Naive thymus-derived CD4-positive, alpha-beta T cell (primary cell): ENCODE results near the gene SYDE2. TPM values are rescaled to one million over a fixed set of nuclear protein-coding genes. Genes with fewer than 3 reads are reported as not detected.
A peak's percentile ranks its signal among the peaks of the same experiment; 100 is the strongest.
"Not testable (repeated sequence)": the region's sequence is repeated elsewhere in the genome, so short reads cannot be mapped to it uniquely, and the experiment has no call there.

Source experiments
- ATAC-seq: fragments of 150-1000 bp; cut with Tn5 transposase; 2 replicates; pipeline ENCODE4 v1.10.0; 2021; ENCODE audit warnings: mild to moderate bottlenecking, moderate library complexity
- CTCF ChIA-PET: fragments of 350-600 bp; sonication (Branson Sonifier 250); formaldehyde crosslinking; loops from one replicate; lab custom pipeline; 2021; ENCODE audit warnings: antibody characterized with exemption; lab: Charles Lee
- POLR2A ChIA-PET: fragments of 350-600 bp; sonication (Branson Sonifier 250); formaldehyde crosslinking; loops from one replicate; lab custom pipeline; 2021; ENCODE audit warnings: antibody characterized with exemption, inconsistent platforms; lab: Charles Lee
- DNase-seq, 9 donors: peaks; one replicate each; pipeline versions ENCODE4 v3.0.0 to v3.0.0-alpha.2; 2020 to 2022; ENCODE audit warnings: mixed read lengths in 1 of 9
- H3K27ac ChIP-seq: one replicate; pipeline ENCODE4 v1.7.0; 2013; ENCODE audit warnings: mild to moderate bottlenecking, low read depth, low read length, moderate library complexity
- H3K27me3 ChIP-seq, 2 donors: one replicate each; pipeline ENCODE4 v1.7.0; 2013; ENCODE audit warnings: low read length in 2 of 2, mild to moderate bottlenecking in 2 of 2, moderate library complexity in 2 of 2; ENCODE audit not compliant: control insufficient read depth in 2 of 2, insufficient read depth in 2 of 2
- H3K36me3 ChIP-seq, 3 experiments: 1 replicate in 2 of 3; 2 replicates in 1 of 3; pipeline ENCODE4 v1.7.0; 2013; ENCODE audit warnings: low read length in 3 of 3, mild to moderate bottlenecking in 3 of 3, moderate library complexity in 1 of 3; ENCODE audit not compliant: insufficient read depth in 3 of 3, control insufficient read depth in 2 of 3
- H3K4me1 ChIP-seq, 2 donors: one replicate each; pipeline ENCODE4 v1.7.0; 2013; ENCODE audit warnings: low read length in 2 of 2, mild to moderate bottlenecking in 2 of 2, moderate library complexity in 1 of 2; ENCODE audit not compliant: control insufficient read depth in 2 of 2, insufficient read depth in 2 of 2
- H3K4me3 ChIP-seq: 2 replicates; pipeline ENCODE4 v1.7.0; 2013; ENCODE audit warnings: mild to moderate bottlenecking, low read length
- H3K9me3 ChIP-seq, 3 experiments: 1 replicate in 2 of 3; 2 replicates in 1 of 3; pipeline ENCODE4 v1.7.0; 2013; ENCODE audit warnings: low read length in 3 of 3; ENCODE audit not compliant: control insufficient read depth in 2 of 3
- H3K27ac Mint-ChIP-seq, 9 donors: one replicate each; pipeline ENCODE4 v1.8.0; 2020 to 2022; ENCODE audit warnings: mixed read lengths in 9 of 9, mild to moderate bottlenecking in 8 of 9, moderate library complexity in 5 of 9, inconsistent platforms in 2 of 9
- H3K27me3 Mint-ChIP-seq, 5 donors: one replicate each; pipeline ENCODE4 v1.8.0; 2021 to 2022; ENCODE audit warnings: mixed read lengths in 5 of 5, mild to moderate bottlenecking in 1 of 5
- H3K36me3 Mint-ChIP-seq, 5 donors: one replicate each; pipeline ENCODE4 v1.8.0; 2020 to 2022; ENCODE audit warnings: mixed read lengths in 5 of 5, mild to moderate bottlenecking in 3 of 5, inconsistent platforms in 1 of 5
- H3K4me1 Mint-ChIP-seq, 7 donors: one replicate each; pipeline ENCODE4 v1.8.0; 2020 to 2022; ENCODE audit warnings: mixed read lengths in 7 of 7, mild to moderate bottlenecking in 3 of 7, inconsistent platforms in 1 of 7
- H3K4me3 Mint-ChIP-seq, 10 donors: one replicate each; pipeline ENCODE4 v1.8.0; 2020 to 2022; ENCODE audit warnings: mild to moderate bottlenecking in 10 of 10, mixed read lengths in 10 of 10, moderate library complexity in 6 of 10, inconsistent platforms in 2 of 10
- H3K9me3 Mint-ChIP-seq, 11 donors: one replicate each; pipeline ENCODE4 v1.8.0; 2020 to 2022; ENCODE audit warnings: mixed read lengths in 11 of 11, mild to moderate bottlenecking in 4 of 11, inconsistent platforms in 1 of 11, moderate library complexity in 1 of 11
- intact Hi-C, 2 donors: fragments of 100-400 bp; cut with micrococcal nuclease; formaldehyde crosslinking; loops; one replicate each; pipeline ENCODE4 v1.15.1; 2023
- polyA plus RNA-seq, 2 donors: library from polyadenylated mRNA; unstranded; fragments of 300-500 nt; fragmentation: Illumina TruSeq; gene quantifications; one replicate each; pipeline ENCODE4 v1.2.3, GENCODE V29; 2021
- total RNA-seq, 6 experiments: library from RNA in 5 of 6; stranded (reverse) in 5 of 6; gene quantifications; 1 replicate in 5 of 6; 2 replicates in 1 of 6; pipeline ENCODE4 v1.2.3 and lab custom pipeline; 2021 to 2026

Gene SYDE2
- total and polyA plus RNA-seq, 7 experiments from 2014 or later: 1.2 to 9.1 (median 5.7) TPM

- Histone ChIP-seq H3K27me3 (no peaks in the 10 kb centered on the region), H3K4me1 (no peaks in the 10 kb centered on the region), H3K27ac (no peak overlapping the region), H3K4me3 (no peak overlapping the region), H3K9me3 (no peaks in the 10 kb centered on the region), H3K36me3 (no peaks in the 10 kb centered on the region)
- H3K27ac Mint-ChIP-seq: no peak overlapping the region
- no peak for ATAC-seq
- intact Hi-C loops: loop anchor here in 1 of 2 donors (5.0 kb wide), 1 partner anchor 51 kb away; the partner anchor contains the start of gene SYDE2
- CTCF ChIA-PET: no interaction called here
- H3K9me3 Mint-ChIP-seq: peaks cover 0 to 2% (median 0%) of the 10 kb centered on the region in 11 donors
- H3K27me3 Mint-ChIP-seq: no peaks in the 10 kb centered on the region
- H3K4me3 Mint-ChIP-seq: no peak overlapping the region
- peaks cover 0 to 36% (median 0%) of the 10 kb centered on the region in 7 donors for H3K4me1 Mint-ChIP-seq
- H3K36me3 Mint-ChIP-seq: peaks cover 0 to 3% (median 0%) of the 10 kb centered on the region in 5 donors
- POLR2A ChIA-PET: no interaction called here
- DNase-seq: no peak
Observed at GRCh38 chr1:85151446-85151845, 49.4 kb downstream of the SYDE2 start.

GRCh38 chr1:85149805-85150204 is 51.0 kb downstream of the SYDE2 start:
- Histone ChIP-seq H3K4me1 (no peaks in the 10 kb centered on the region), H3K4me3 (no peak overlapping the region), H3K9me3 (no peaks in the 10 kb centered on the region), H3K27me3 (no peaks in the 10 kb centered on the region), H3K36me3 (no peaks in the 10 kb centered on the region), H3K27ac (no peak overlapping the region)
- Mint-ChIP-seq H3K36me3 (peaks cover 0 to 2% (median 0%) of the 10 kb centered on the region in 5 donors), H3K4me1 (peaks cover 0 to 36% (median 0%) of the 10 kb centered on the region in 7 donors), H3K4me3 (no peak overlapping the region), H3K9me3 (peaks cover 0 to 2% (median 0%) of the 10 kb centered on the region in 11 donors), H3K27ac (no peak overlapping the region), H3K27me3 (peaks cover 0 to 2% (median 0%) of the 10 kb centered on the region in 5 donors)
- no peak for DNase-seq
- intact Hi-C loops: loop anchor here in 1 of 2 donors (2.0 to 5.0 kb wide), 2 partner anchors 52 to 59 kb away; partner anchors contain the start of gene SYDE2
- ChIA-PET POLR2A (no interaction called here), CTCF (no interaction called here)
- ATAC-seq: no peak

DNA sequence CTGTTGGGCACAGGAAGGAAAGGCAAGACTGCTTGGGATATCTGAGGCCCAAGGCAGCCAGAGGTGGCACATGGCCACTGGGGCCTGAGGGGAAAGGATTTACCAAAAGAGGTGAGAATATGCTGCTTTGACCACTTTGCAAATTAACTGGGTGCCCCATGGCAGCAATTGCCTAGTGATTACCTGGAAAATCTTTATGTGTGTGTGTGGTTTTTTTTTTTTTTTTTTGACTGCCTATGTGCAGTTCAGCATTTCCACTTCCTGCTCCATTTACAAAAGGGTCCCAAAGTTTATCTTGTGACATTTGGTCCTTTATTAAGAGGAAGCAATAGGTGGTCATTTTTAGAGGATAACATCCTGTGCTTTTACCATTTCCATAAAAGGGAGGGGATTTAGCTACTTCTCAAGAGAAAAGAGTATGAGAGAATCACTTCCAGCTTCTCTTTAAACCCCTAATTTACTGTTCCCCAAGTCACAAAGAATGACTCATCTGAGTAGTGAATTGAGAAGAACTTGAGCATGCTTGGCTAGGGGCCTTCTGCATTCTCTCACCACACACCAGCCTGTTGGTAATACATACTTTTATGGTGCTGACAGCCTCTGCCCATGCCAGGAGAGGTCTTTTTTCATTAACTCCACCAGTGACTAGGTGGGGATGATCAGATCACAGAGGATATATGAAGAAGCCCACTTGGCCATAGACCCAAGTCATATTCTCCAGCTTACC is 52.1 kb downstream of the SYDE2 start:
- Mint-ChIP-seq H3K4me3 (peak overlapping the region in 1 of 10 donors; percentile 27), H3K4me1 (peaks cover 0 to 34% (median 0%) of the 10 kb centered on the region in 7 donors), H3K27me3 (peaks cover 0 to 2% (median 0%) of the 10 kb centered on the region in 5 donors), H3K36me3 (peaks cover 0 to 2% (median 0%) of the 10 kb centered on the region in 5 donors), H3K27ac (peak overlapping the region in 1 of 9 donors; percentile 47), H3K9me3 (peaks cover 0 to 2% (median 0%) of the 10 kb centered on the region in 11 donors)
- no peaks in the 10 kb centered on the region for H3K4me1 ChIP-seq
- ATAC-seq (no peak), DNase-seq (no peak)
- H3K4me3 ChIP-seq: no peak overlapping the region
- intact Hi-C loops: loop anchor here in 1 of 2 donors (1.0 to 2.0 kb wide), 2 partner anchors 31 to 58 kb away; no protein-coding TSS in a partner anchor
- H3K27me3 ChIP-seq: no peaks in the 10 kb centered on the region
- ChIA-PET POLR2A (no interaction called here), CTCF (no interaction called here)
- H3K27ac ChIP-seq: no peak overlapping the region
- H3K36me3 ChIP-seq: no peaks in the 10 kb centered on the region
- no peaks in the 10 kb centered on the region for H3K9me3 ChIP-seq

- ChIA-PET POLR2A (no interaction called here), CTCF (no interaction called here)
- no peaks in the 10 kb centered on the region for H3K27me3 ChIP-seq
- no peak overlapping the region for H3K27ac ChIP-seq
- intact Hi-C loops: no loop called here
- H3K36me3 ChIP-seq: no peaks in the 10 kb centered on the region
- peaks cover 0 to 2% (median 0%) of the 10 kb centered on the region in 11 donors for H3K9me3 Mint-ChIP-seq
- peaks cover 0 to 2% (median 0%) of the 10 kb centered on the region in 5 donors for H3K36me3 Mint-ChIP-seq
- H3K4me3 Mint-ChIP-seq: no peak overlapping the region
- no peaks in the 10 kb centered on the region for H3K4me1 ChIP-seq
- ATAC-seq (no peak), DNase-seq (no peak)
- H3K4me1 Mint-ChIP-seq: peaks cover 0 to 27% (median 0%) of the 10 kb centered on the region in 7 donors
- no peak overlapping the region for H3K27ac Mint-ChIP-seq
- H3K27me3 Mint-ChIP-seq: peaks cover 0 to 2% (median 0%) of the 10 kb centered on the region in 5 donors
- H3K9me3 ChIP-seq: no peaks in the 10 kb centered on the region
- H3K4me3 ChIP-seq: no peak overlapping the region
Observed at GRCh38 chr1:85146972-85147359, 53.9 kb downstream of the SYDE2 start.

- CTCF ChIA-PET, H3K9me3 Mint-ChIP-seq, H3K4me3 ChIP-seq, POLR2A ChIA-PET, H3K36me3 ChIP-seq, H3K27me3 ChIP-seq, H3K9me3 ChIP-seq, H3K4me1 ChIP-seq, H3K27me3 Mint-ChIP-seq, DNase-seq, H3K4me3 Mint-ChIP-seq, ATAC-seq, H3K36me3 Mint-ChIP-seq, H3K27ac ChIP-seq, intact Hi-C loops, H3K27ac Mint-ChIP-seq: not testable (repeated sequence)
- H3K4me1 Mint-ChIP-seq: peaks cover 0 to 27% (median 0%) of the 10 kb centered on the region in 7 donors
Observed at GRCh38 chr1:85146298-85146971, 54.4 kb downstream of the SYDE2 start.

DNA sequence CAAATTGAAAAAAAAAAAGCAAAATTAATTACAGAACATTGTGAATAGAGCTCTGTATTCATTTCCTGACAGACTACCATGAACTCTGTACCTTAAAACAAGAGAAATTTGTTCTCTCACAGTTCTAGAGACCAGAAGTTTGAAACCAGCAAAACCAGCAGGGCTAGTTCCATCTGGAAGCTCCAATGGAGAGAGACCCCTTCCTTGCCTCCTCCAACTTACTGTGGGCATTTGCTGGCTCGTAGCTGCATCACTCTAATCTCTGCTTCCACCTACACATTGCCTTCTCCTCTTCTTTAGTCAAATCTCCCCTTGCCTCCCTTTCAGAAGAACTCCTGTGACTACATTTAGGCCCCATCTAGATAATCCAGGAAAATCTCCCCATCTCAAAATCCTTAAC is 56.5 kb downstream of the SYDE2 start:
- peaks cover 0 to 2% (median 0%) of the 10 kb centered on the region in 11 donors for H3K9me3 Mint-ChIP-seq
- peaks cover 0 to 22% (median 0%) of the 10 kb centered on the region in 7 donors for H3K4me1 Mint-ChIP-seq
- H3K4me1 ChIP-seq: no peaks in the 10 kb centered on the region
- CTCF ChIA-PET: no interaction called here
- POLR2A ChIA-PET: no interaction called here
- no peaks in the 10 kb centered on the region for H3K9me3 ChIP-seq
- DNase-seq (no peak), ATAC-seq (no peak)
- no peak overlapping the region for H3K4me3 Mint-ChIP-seq
- H3K27ac ChIP-seq: no peak overlapping the region
- intact Hi-C loops: no loop called here
- no peaks in the 10 kb centered on the region for H3K36me3 ChIP-seq
- H3K27me3 ChIP-seq: no peaks in the 10 kb centered on the region
- H3K27ac Mint-ChIP-seq: no peak overlapping the region
- no peak overlapping the region for H3K4me3 ChIP-seq
- peaks cover 0 to 2% (median 0%) of the 10 kb centered on the region in 5 donors for H3K36me3 Mint-ChIP-seq
- H3K27me3 Mint-ChIP-seq: peaks cover 0 to 5% (median 0%) of the 10 kb centered on the region in 5 donors
